Stomach (tissue), 4 donors: ENCODE results near the gene SLC38A3.

Experiments
- CTCF ChIP-seq, 7 experiments: fragments of 450-650 bp in 4 of 7; fragments of 200-600 bp in 3 of 7; sonication (generic) in 3 of 7; IDR thresholded peaks; one replicate each; pipeline ENCODE4 v1.5.1; 2016 to 2019; ENCODE audit warnings: antibody characterized with exemption in 7 of 7, control low read depth in 2 of 7, mild to moderate bottlenecking in 1 of 7
- POLR2A ChIP-seq, 4 donors: fragments of 450-650 bp; IDR thresholded peaks; one replicate each; pipeline ENCODE4 v1.6.1; 2016; ENCODE audit warnings: antibody characterized with exemption in 4 of 4, control low read depth in 2 of 4, mild to moderate bottlenecking in 1 of 4, moderate library complexity in 1 of 4

DNA sequence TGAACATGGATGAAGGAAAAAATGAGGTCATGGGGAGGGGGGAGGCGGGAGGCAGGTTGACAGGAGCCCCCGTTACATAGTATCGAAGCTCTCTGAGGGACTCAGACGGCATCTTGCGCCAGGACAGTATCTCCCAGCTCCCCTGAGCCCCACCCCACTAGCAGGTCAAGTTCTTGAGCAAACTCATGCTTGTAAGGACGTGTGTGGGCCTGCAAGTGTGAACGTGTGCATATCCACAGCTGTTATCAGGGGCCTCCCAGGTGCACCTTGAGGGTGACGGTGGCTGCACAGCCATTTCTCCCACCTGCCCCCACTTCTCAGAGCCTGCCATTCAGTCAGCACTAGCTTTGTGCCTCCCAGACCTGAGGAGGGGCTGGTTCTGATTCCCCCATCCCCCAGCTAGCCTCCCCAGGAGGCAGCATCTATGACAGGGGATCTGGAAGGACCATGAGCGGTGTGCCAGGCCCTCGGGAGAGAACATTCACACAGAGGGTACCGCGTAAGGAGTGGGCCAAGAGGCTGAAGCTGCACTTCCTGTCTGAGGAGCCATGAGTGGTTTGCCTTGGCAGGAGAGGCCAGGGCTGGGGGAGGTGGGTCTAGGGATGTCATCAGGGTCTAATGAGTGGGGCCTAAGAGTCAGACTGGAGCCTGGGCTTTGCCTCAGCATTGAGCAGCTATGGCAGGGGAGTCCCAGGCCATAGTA lies 47.1 kb upstream of the SLC38A3 start:
- no peak for TF ChIP-seq POLR2A (IDR thresholded peaks at IDR 0.05)
- TF ChIP-seq CTCF (IDR thresholded peaks at IDR 0.05) = no peak
